ENCODE data around the gene UBAC1. TPM values are rescaled to one million over a fixed set of nuclear protein-coding genes. Genes with fewer than 3 reads are reported as not detected.

Gene UBAC1
- 113 and 145 TPM in 2 replicates for total RNA-seq (2014; rRNA removed; shearing (Covaris generic))

- DNase-seq (ENCODE audit: low spot score), result peak; percentile 89
Observed at GRCh38 chr9:135961277-135961715, at the start of gene UBAC1. Gene UBAC1 (minus strand): TSS chr9:135961373. CDS start chr9:135961162, 211 bp downstream.

- DNase-seq (ENCODE audit: low spot score), result no peak
Observed at GRCh38 chr9:136010615-136011361, 49.6 kb upstream of the UBAC1 start.

GRCh38 chr9:136010176-136010575, 49.0 kb upstream of the UBAC1 start:
- no peak for DNase-seq (ENCODE audit: low spot score)

GRCh38 chr9:136009516-136009915, 48.3 kb upstream of the UBAC1 start:
- DNase-seq (ENCODE audit: low spot score), result no peak

- no peak for DNase-seq (ENCODE audit: low spot score)
Observed at GRCh38 chr9:136008693-136008997, 47.5 kb upstream of the UBAC1 start.

GRCh38 chr9:136007934-136008692, 46.9 kb upstream of the UBAC1 start:
- peak; percentile 89 for DNase-seq (ENCODE audit: low spot score)

- no peak for DNase-seq (ENCODE audit: low spot score)
Observed at GRCh38 chr9:136007276-136007933, 46.2 kb upstream of the UBAC1 start.

- no peak for DNase-seq (ENCODE audit: low spot score)
Observed at GRCh38 chr9:136006169-136006568, 45.0 kb upstream of the UBAC1 start.

- no peak for DNase-seq (ENCODE audit: low spot score)
Observed at GRCh38 chr9:136004712-136005111, 43.5 kb upstream of the UBAC1 start.

- no peak for DNase-seq (ENCODE audit: low spot score)
Observed at GRCh38 chr9:136004219-136004618, 43.0 kb upstream of the UBAC1 start.

- no peak for DNase-seq (ENCODE audit: low spot score)
Observed at GRCh38 chr9:136003411-136004218, 42.4 kb upstream of the UBAC1 start.

GRCh38 chr9:136002881-136003280, 41.7 kb upstream of the UBAC1 start:
- DNase-seq (ENCODE audit: low spot score), result no peak

- DNase-seq (ENCODE audit: low spot score), result no peak
Observed at GRCh38 chr9:136002215-136002614, 41.0 kb upstream of the UBAC1 start.

- DNase-seq (ENCODE audit: low spot score), result no peak
Observed at GRCh38 chr9:136001231-136001630, 40.1 kb upstream of the UBAC1 start.

- no peak for DNase-seq (ENCODE audit: low spot score)
Observed at GRCh38 chr9:135998410-135999071, 37.4 kb upstream of the UBAC1 start.

- no peak for DNase-seq (ENCODE audit: low spot score)
Observed at GRCh38 chr9:135998016-135998380, 36.8 kb upstream of the UBAC1 start.

GRCh38 chr9:135997090-135998015, 36.2 kb upstream of the UBAC1 start:
- no peak for DNase-seq (ENCODE audit: low spot score)

GRCh38 chr9:135995816-135996215, 34.6 kb upstream of the UBAC1 start:
- no peak for DNase-seq (ENCODE audit: low spot score)

GRCh38 chr9:135994501-135995192, 33.5 kb upstream of the UBAC1 start:
- no peak for DNase-seq (ENCODE audit: low spot score)

Measured in A172 (cell line).